ENCODE results near the gene FOXK2.

DNA sequence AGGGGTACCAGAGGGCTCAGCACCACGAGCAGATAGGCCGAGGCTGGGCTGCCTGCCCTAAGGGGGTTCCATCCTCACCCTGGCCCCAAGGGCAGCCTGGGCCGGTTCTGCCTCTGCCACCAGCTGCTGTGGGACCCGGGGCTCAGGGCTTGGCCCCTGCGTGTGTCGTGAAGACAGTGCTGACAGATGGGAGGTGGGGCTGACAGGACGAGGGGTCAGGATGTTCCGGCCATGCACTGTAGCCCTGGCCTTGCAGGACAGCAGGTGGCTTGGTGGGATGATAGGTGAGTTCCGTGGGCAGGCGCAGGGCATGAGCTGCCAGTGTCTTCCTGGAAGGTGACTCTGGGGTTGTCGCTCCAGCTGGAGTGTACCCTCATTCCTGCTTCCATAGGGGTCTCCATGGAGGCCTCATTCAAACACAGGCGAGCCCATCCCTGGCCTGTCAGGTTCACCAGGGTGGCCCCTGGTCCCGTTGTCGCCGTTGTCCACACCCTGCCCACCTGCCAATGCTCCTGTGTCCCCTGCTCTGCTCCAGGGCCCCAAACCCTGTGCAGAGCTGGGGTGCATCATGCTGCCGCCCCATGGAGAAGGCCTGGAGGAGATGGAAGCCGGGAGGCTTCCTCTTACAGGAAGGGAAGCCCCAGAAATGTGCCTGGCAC, 71.5 kb downstream of the FOXK2 start:
- TF ChIP-seq EHMT2 (IDR thresholded peaks at IDR 0.05; ENCODE audit: low read depth) (no peak), RFX5 (IDR thresholded peaks at IDR 0.05) (no peak), POLR2A (IDR thresholded peaks at IDR 0.05; ENCODE audit: low read length) (no peak), EP300 (IDR thresholded peaks at IDR 0.05) (no peak)
